NCI-H2227 (cell line): ENCODE data around the gene GHDC.
"Not testable (repeated sequence)": the region's sequence is repeated elsewhere in the genome, so short reads cannot be mapped to it uniquely, and the experiment has no call there.

ENCODE experiments used
- DNase-seq: peaks from one replicate; lab custom pipeline; 2025; ENCODE audit not compliant: unreplicated experiment; lab: John Stamatoyannopoulos, UW

Gene GHDC

GRCh38 chr17:42159796-42160530, 34.3 kb downstream of the GHDC start:
- no peak for DNase-seq

- peak; percentile 44 for DNase-seq
Observed at GRCh38 chr17:42155614-42156045, 38.7 kb downstream of the GHDC start.

- DNase-seq: peak; percentile 33
Observed at GRCh38 chr17:42153919-42154742, 40.2 kb downstream of the GHDC start.

GRCh38 chr17:42146911-42147607, 47.2 kb downstream of the GHDC start:
- DNase-seq: no peak

GRCh38 chr17:42143138-42143537, 51.2 kb downstream of the GHDC start:
- not testable (repeated sequence) for DNase-seq

- DNase-seq: no peak
Observed at GRCh38 chr17:42142371-42142896, 51.9 kb downstream of the GHDC start.

- no peak for DNase-seq
Observed at GRCh38 chr17:42141382-42141781, 52.9 kb downstream of the GHDC start.

GRCh38 chr17:42140690-42141089, 53.6 kb downstream of the GHDC start:
- not testable (repeated sequence) for DNase-seq
